Gastrocnemius medialis (tissue), 4 donors: ENCODE measurements around the gene NAA30.

ENCODE experiments used
- POLR2A ChIP-seq, 2 donors: fragments of 450-650 bp; IDR thresholded peaks; one replicate each; pipeline ENCODE4 v1.6.1; 2017; ENCODE audit warnings: antibody characterized with exemption in 2 of 2, mild to moderate bottlenecking in 2 of 2, moderate library complexity in 2 of 2
- TF ChIP-seq, protein P1 (sequence below), 5 experiments: fragments of 450-650 bp in 3 of 5; fragments of 200-600 bp in 2 of 5; sonication (generic) in 2 of 5; IDR thresholded peaks in 4 of 5; conservative IDR thresholded peaks in 1 of 5; 1 replicate in 4 of 5; 2 replicates in 1 of 5; pipeline ENCODE4 v1.5.1; 2016 to 2019; ENCODE audit warnings: antibody characterized with exemption in 5 of 5, mild to moderate bottlenecking in 3 of 5, moderate library complexity in 3 of 5

- TF ChIP-seq, protein P1, sequence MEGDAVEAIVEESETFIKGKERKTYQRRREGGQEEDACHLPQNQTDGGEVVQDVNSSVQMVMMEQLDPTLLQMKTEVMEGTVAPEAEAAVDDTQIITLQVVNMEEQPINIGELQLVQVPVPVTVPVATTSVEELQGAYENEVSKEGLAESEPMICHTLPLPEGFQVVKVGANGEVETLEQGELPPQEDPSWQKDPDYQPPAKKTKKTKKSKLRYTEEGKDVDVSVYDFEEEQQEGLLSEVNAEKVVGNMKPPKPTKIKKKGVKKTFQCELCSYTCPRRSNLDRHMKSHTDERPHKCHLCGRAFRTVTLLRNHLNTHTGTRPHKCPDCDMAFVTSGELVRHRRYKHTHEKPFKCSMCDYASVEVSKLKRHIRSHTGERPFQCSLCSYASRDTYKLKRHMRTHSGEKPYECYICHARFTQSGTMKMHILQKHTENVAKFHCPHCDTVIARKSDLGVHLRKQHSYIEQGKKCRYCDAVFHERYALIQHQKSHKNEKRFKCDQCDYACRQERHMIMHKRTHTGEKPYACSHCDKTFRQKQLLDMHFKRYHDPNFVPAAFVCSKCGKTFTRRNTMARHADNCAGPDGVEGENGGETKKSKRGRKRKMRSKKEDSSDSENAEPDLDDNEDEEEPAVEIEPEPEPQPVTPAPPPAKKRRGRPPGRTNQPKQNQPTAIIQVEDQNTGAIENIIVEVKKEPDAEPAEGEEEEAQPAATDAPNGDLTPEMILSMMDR (IDR thresholded peaks at IDR 0.05 in 4 of 5, conservative IDR thresholded peaks at IDR 0.05 in 1 of 5), result no peak
- TF ChIP-seq POLR2A (IDR thresholded peaks at IDR 0.05), result no peak
These were observed 18.2 kb downstream of the NAA30 start for GRCh38 chr14:57408634-57409033.
